Measurements from ENCODE around the gene MEIOB. TPM values are rescaled to one million over a fixed set of nuclear protein-coding genes. Genes with fewer than 3 reads are reported as not detected.
A peak's percentile ranks its signal among the peaks of the same experiment; 100 is the strongest.

The MEIOB gene
- total and polyA plus RNA-seq, 8 donors, result 0.26 to 0.44 TPM; not detected in 6

- Histone ChIP-seq H3K9me3 (no peaks in the 10 kb centered on the region), H3K4me3 (no peak overlapping the region), H3K27ac (no peak overlapping the region), H3K36me3 (no peaks in the 10 kb centered on the region), H3K4me1 (peaks cover 15 to 24% (median 19%) of the 10 kb centered on the region in 3 donors), H3K27me3 (no peaks in the 10 kb centered on the region)
- DNase-seq (no peak), ATAC-seq (no peak), FAIRE-seq (no peak)
- TF ChIP-seq, protein P1, sequence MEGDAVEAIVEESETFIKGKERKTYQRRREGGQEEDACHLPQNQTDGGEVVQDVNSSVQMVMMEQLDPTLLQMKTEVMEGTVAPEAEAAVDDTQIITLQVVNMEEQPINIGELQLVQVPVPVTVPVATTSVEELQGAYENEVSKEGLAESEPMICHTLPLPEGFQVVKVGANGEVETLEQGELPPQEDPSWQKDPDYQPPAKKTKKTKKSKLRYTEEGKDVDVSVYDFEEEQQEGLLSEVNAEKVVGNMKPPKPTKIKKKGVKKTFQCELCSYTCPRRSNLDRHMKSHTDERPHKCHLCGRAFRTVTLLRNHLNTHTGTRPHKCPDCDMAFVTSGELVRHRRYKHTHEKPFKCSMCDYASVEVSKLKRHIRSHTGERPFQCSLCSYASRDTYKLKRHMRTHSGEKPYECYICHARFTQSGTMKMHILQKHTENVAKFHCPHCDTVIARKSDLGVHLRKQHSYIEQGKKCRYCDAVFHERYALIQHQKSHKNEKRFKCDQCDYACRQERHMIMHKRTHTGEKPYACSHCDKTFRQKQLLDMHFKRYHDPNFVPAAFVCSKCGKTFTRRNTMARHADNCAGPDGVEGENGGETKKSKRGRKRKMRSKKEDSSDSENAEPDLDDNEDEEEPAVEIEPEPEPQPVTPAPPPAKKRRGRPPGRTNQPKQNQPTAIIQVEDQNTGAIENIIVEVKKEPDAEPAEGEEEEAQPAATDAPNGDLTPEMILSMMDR (IDR thresholded peaks at IDR 0.05), result no peak
- whole genome bisulfite sequencing, 2 donors, result 57 to 64% methylated on average over 9 of the region's 9 CpGs
- intact Hi-C loops (cut with DNase I), result no loop called here
Measured at GRCh38 chr16:1832838-1833454, 39.0 kb downstream of the MEIOB start.

- H3K4me3 ChIP-seq, result no peak overlapping the region
- no peaks in the 10 kb centered on the region for H3K36me3 ChIP-seq
- H3K4me1 ChIP-seq, result peaks cover 15 to 24% (median 19%) of the 10 kb centered on the region in 3 donors
- H3K27me3 ChIP-seq, result no peaks in the 10 kb centered on the region
- H3K9me3 ChIP-seq, result no peaks in the 10 kb centered on the region
- ATAC-seq (no peak), FAIRE-seq (no peak), DNase-seq (no peak)
- TF ChIP-seq, protein P1 (IDR thresholded peaks at IDR 0.05), result no peak
- WGBS, 2 donors, result 75 to 91% methylated on average over 19 of the region's 19 CpGs
- no peak overlapping the region for H3K27ac ChIP-seq
- intact Hi-C loops (cut with DNase I), result no loop called here
Measured at GRCh38 chr16:1831186-1832075, 40.5 kb downstream of the MEIOB start.

- FAIRE-seq, result no peak
- peak; percentile 8 to 25 (median 17) for ATAC-seq
- 15 to 20% methylated on average over 3 of the region's 3 CpGs for WGBS, 2 donors
- TF ChIP-seq, protein P1 (IDR thresholded peaks at IDR 0.05), result no peak
- Histone ChIP-seq H3K9me3 (no peaks in the 10 kb centered on the region), H3K4me1 (peaks cover 19 to 24% (median 24%) of the 10 kb centered on the region in 3 donors), H3K36me3 (no peaks in the 10 kb centered on the region), H3K4me3 (no peak overlapping the region), H3K27me3 (no peaks in the 10 kb centered on the region), H3K27ac (peak overlapping the region; percentile 3 to 63 (median 36))
- DNase-seq, result peak in 1 of 6 donors; percentile 51
- intact Hi-C loops (cut with DNase I), result no loop called here
Measured at GRCh38 chr16:1830213-1830612, 41.8 kb downstream of the MEIOB start.

DNA sequence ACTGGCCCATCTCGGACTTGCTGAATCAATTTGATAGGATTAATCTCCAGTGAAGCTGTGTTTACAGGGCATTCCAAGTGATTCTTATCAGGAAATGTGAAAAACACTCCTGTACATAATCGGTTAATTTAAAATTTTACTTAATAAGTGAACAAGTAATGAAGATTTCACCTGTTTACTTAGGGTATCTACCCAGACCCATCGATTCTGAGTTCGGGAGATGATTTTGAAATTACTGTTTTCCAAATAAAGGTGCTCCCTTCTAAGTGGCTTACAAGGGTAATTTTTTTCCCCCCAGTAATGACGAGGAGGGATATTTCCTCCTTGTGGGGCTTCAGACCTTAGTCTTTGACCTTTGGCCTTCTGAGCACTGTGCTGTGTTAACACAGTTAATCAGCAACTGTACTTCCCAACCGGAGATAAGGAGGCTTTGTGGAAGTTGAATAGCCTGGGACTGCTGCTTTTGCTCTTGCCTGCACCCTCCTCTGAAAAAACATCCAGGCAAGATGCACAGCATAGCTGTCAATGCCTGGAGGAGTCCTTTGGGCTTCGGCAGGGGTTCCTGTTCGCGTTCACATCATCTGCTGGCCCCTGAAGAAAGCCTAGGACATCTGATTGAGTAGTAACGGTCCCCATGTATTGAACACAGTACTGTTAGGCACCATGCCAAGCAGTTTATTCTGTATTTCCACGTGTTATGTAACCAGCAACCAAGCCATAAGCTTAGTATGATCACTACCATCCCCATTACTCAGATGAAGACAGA is 43.1 kb downstream of the MEIOB start:
- intact Hi-C loops (cut with DNase I), result no loop called here
- Histone ChIP-seq H3K27ac (peak overlapping the region in 2 of 4 donors; percentile 51 to 63), H3K4me3 (peak overlapping the region in 3 of 4 donors; percentile 92 to 96 (median 94)), H3K4me1 (peaks cover 21 to 30% (median 24%) of the 10 kb centered on the region in 3 donors), H3K36me3 (no peaks in the 10 kb centered on the region), H3K27me3 (no peaks in the 10 kb centered on the region), H3K9me3 (no peaks in the 10 kb centered on the region)
- WGBS, 2 donors, result 14 to 20% methylated on average over 11 of the region's 11 CpGs
- FAIRE-seq, result no peak
- TF ChIP-seq, protein P1 (IDR thresholded peaks at IDR 0.05), result no peak
- DNase-seq, result no peak
- no peak for ATAC-seq

Measured in pancreas (tissue), 10 donors.